HG03460 (cell line): ENCODE data around the gene TXNRD2.

Experiments
- ATAC-seq: cut with Tn5 transposase; IDR thresholded peaks from one replicate; pipeline ENCODE4 v1.9.1; 2021; ENCODE audit not compliant: unreplicated experiment

TXNRD2 gene

DNA sequence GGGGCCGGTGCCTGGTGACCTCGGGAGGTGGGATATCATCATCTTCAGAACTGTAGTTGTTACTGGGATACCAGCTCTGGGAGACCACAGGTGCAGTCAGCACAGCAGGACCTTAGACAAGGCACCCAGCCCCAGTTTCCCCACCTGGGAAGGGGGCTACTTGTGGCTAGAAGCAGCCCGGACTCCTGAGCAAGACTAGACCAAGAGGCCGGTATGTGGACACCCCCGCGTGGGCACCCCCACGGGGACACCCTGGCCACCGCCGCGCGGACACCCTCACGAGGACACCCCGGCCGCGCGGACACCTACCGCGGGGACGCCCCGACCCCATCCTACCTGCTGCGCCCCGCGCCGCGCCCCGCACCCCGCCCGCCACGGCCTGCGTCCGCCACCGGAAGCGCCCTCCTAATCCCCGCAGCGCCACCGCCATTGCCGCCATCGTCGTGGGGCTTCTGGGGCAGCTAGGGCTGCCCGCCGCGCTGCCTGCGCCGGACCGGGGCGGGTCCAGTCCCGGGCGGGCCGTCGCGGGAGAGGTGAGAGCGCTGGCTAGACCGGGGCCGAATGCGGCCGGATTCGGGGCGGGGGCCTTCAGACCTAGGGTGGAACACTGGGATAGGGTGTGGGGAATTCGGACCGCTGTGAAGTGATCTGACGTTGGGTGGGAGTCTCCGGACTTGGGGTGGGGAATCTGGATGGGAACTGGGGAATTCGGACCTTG is at the start of gene TXNRD2, which contains the start of gene COMT:
Gene TXNRD2, minus strand, starts transcription at position 454 of the 718 bp plus-strand sequence. Its CDS starts 15 bp downstream, at position 439.
Gene COMT, plus strand, starts transcription at position 408 of the 718 bp plus-strand sequence. CDS start 20,755 bp downstream, outside the sequence.
- ATAC-seq: peak; percentile 55

GRCh38 chr22:19991395-19991644 is 49.7 kb upstream of the TXNRD2 start:
- ATAC-seq: no peak

DNA sequence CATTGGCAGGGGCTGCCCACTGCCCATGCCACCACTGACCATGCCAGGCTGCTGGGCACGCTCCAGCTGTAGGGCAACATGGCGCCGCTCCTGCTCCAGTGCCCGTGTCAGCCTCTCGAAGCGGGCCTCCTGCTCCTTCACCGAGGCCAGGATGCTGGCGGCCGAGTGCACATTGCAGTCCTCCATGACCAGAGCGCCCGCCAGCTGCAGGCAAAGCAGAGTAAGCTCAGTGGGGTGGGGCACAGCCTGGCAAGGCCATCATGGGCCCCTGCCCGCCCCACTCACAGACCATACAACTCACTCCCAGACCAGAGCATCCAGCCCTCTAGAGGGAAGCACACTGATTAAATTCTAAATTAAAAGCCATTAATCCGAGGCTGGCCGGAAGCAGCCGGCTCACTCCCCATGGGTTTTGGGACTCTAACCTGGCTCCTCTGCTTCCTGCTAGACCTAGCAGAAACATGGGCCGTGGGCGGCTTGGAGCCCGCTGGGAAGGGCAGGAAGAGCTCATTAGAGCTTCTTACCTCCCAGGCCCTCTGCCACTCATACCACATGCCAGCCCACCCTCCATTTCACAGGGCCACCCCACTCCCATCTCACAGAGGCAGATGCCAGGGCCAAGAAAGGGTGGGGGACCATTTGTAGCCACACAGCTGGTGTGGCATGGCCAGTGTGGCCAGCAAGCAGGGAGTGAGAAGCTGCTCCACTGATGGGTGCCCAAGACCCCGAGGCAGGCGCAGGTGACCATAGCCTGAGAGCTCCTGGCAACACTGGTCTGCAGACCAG is 49.2 kb upstream of the TXNRD2 start:
- no peak for ATAC-seq

DNA sequence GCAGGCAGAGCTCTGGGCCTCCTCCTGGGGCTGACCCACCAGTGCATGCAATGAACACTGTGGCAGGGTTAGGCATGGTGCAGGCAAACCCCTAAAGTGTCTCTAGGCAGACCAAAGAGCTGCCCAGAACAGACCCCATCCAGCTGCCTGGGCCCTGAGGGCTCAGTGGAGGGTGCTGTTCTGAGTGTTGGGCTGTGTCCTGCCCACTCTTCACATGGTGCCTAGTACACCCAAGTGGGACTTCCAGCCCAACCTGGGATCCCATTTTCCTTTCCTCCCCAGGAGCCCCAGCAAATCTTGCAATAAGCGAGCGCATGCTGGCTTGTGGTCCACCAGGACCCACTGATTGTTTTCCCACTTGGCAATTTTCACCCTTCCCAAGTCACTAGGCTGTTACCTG is 48.6 kb upstream of the TXNRD2 start:
- ATAC-seq: no peak

- ATAC-seq: no peak
Measured at GRCh38 chr22:19989725-19990067, 48.1 kb upstream of the TXNRD2 start.

- ATAC-seq: no peak
Measured at GRCh38 chr22:19988965-19989724, 47.5 kb upstream of the TXNRD2 start.

GRCh38 chr22:19988331-19988808 is 46.8 kb upstream of the TXNRD2 start:
- ATAC-seq: no peak

DNA sequence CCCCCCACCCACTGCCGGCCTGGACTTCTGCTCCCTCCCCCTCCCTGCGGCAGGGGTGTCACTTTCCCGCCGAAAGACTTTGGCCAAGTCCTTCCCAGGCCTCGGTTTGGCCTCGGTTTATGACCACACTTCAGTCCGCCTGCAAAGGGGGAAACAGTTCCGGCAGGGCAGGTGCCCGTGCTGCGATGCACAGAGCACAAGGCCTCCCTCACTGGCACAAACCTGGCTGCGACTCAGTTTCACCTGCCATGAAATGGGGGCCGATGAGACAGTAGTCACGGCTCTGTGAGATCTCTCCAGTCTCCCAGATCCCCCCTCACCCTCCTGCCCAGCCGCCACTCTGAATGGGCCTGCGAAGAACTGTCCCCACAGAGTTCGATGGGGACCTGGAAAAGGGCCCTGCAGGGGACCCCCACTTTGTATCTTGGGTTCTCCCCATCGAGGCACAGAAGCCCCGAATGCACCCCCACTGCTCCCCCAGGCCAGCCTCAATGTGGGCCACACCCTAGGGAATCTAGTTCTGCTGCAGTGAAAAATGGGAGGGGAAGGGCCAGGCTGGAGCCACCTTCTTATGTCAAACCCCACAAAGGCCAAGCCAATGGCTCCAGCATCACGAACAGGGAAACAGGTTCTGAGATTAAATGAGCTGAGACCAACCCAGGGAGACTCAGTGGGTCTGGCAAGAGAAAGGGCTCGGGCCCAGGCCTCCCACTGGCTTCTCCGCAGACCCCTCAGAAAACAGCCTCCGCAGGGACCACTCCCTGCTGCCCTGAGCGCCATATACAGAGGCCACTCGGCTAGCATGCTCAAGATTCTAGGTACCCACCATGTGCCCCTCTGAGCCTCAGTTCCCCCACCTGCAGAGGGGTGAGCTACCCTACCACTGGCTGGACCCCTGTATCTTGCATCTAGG is 46.0 kb upstream of the TXNRD2 start:
- no peak for ATAC-seq

GRCh38 chr22:19986410-19987341 is 45.1 kb upstream of the TXNRD2 start:
- no peak for ATAC-seq

DNA sequence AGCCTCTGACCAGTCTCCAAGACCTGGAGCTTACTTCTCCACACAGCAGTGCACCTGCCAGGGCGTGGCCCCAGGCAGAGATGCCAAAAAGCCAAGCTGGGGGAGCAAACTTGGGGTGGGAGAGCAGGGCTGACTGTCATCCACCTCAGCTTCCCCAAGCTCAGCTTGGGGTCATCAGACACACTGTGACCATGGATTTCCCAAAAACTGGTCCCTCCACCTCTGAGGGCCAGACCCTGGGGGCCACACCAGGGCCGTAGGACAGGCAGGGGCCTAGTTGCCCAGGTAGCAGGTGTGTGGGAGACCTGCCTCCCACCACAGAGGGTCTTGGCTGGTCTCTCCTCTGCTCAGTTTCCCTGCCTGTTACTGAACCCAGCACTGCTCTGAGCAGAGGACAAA is 44.4 kb upstream of the TXNRD2 start:
- ATAC-seq: no peak

DNA sequence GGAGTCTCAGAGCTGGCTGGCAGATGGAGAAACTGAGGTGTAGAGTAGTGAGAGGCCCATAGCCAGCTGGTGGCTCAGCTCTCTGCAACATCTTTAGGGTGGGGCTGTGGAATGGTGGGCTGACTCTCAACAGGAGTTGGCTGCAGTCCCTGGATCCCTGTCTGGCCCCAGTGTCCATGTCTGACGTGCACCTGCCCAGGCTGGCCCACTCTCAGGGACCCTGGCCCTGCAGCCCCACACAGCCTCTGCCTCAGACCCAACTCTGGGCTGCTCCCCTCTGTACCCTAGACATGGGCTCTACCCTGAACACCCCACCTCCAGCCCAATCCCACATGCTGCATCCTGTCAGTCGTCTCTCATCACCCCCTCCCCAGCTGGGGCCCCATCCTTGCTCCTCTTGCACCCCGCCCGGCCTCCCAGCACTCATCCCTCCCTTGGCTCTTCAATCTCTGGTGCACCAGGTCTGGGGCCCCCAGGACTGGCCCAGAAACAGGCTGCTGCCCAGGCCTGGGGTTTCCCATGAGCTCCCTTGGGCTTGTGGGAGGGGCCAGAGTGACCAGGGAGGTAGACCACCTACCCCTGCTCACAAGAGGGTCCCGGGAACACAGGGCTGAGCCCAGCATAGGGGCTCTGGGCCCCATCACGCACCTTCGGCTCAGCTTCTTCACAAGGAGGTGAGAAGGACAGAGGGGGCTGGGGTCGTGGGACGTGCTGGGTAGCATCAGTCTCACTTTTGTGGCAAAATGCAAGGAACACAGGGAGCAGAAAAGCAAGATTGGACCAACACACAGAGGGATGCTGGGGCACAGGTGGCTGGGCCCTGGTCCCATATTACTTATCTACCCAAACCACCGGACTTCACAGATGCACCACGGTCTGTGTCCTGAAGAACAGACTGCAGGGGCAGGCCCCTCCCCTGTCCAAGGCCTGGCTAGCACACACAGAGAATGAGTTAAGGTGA is 43.5 kb upstream of the TXNRD2 start:
- no peak for ATAC-seq

GRCh38 chr22:19984201-19984753 is 42.7 kb upstream of the TXNRD2 start:
- ATAC-seq: no peak

DNA sequence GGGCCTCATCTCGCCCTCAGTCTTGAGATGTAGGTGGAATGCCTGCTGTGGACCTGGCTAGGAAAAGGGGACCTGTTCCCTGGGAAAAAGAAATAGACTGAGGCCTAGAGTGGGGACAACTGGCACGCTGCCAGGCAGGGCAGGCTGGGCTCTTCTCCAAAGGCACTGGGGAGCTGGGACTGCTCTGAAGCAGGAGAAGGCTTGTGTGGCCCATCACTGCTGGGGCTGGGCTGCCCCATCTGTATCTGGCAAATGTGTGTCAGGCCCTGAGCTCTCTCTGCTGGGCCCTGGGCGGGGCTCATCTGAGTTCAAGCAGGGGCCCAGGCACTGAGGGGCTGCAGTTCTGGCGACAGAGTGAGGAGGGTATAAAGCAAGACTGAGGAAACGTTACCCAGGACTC is 42.1 kb upstream of the TXNRD2 start:
- ATAC-seq: no peak

- ATAC-seq: no peak
Measured at GRCh38 chr22:19982991-19983578, 41.5 kb upstream of the TXNRD2 start.

GRCh38 chr22:19981961-19982920 is 40.6 kb upstream of the TXNRD2 start:
- no peak for ATAC-seq

GRCh38 chr22:19981171-19981960 is 39.7 kb upstream of the TXNRD2 start:
- no peak for ATAC-seq
